Fibroblast of villous mesenchyme (primary cell): ENCODE results near the gene FAAP20. TPM values are rescaled to one million over a fixed set of nuclear protein-coding genes. Genes with fewer than 3 reads are reported as not detected.

Experiments
- DNase-seq: peaks from one replicate; pipeline ENCODE4 v3.0.0-alpha.2; 2010; ENCODE audit warnings: low read depth
- H3K4me3 ChIP-seq: 2 replicates; pipeline ENCODE4 v1.5.1; 2011; ENCODE audit warnings: low read depth, mild to moderate bottlenecking, low read length
- total RNA-seq: library from RNA; depleted of rRNA; stranded (reverse); fragments of >200 nt; gene quantifications from 2 replicates; pipeline ENCODE4 v1.2.3, GENCODE V29; 2012
- TF ChIP-seq, protein P1 (sequence below): IDR thresholded peaks from 2 replicates; pipeline ENCODE4 v1.5.1; 2012; ENCODE audit warnings: low read depth, mild to moderate bottlenecking, low read length; ENCODE audit not compliant: insufficient read depth

FAAP20 gene
- total RNA-seq, 1 donor, result 20.7 TPM

DNA sequence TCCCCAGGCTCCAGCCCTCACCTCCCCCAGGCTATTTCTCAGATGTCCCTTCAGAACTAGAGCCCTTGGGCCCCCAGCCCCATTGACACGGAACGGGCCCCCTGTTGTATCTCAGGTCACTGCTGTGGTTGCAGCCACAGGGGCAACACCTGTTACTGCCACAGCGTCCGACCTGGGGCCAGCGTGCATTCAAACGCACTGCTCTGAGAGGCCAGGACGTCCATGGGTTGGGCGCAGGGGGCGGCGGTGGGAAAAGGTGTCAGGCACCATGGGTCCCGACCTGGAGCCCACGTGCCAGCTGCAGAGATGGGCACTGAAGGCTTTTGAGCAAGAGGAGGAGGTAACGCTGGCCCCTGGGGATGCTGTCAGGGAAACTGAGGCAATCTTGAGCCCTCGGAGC is 13.3 kb downstream of the FAAP20 start:
- TF ChIP-seq, protein P1, sequence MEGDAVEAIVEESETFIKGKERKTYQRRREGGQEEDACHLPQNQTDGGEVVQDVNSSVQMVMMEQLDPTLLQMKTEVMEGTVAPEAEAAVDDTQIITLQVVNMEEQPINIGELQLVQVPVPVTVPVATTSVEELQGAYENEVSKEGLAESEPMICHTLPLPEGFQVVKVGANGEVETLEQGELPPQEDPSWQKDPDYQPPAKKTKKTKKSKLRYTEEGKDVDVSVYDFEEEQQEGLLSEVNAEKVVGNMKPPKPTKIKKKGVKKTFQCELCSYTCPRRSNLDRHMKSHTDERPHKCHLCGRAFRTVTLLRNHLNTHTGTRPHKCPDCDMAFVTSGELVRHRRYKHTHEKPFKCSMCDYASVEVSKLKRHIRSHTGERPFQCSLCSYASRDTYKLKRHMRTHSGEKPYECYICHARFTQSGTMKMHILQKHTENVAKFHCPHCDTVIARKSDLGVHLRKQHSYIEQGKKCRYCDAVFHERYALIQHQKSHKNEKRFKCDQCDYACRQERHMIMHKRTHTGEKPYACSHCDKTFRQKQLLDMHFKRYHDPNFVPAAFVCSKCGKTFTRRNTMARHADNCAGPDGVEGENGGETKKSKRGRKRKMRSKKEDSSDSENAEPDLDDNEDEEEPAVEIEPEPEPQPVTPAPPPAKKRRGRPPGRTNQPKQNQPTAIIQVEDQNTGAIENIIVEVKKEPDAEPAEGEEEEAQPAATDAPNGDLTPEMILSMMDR, result no peak
- no peak for DNase-seq
- H3K4me3 ChIP-seq, result no peak overlapping the region

DNA sequence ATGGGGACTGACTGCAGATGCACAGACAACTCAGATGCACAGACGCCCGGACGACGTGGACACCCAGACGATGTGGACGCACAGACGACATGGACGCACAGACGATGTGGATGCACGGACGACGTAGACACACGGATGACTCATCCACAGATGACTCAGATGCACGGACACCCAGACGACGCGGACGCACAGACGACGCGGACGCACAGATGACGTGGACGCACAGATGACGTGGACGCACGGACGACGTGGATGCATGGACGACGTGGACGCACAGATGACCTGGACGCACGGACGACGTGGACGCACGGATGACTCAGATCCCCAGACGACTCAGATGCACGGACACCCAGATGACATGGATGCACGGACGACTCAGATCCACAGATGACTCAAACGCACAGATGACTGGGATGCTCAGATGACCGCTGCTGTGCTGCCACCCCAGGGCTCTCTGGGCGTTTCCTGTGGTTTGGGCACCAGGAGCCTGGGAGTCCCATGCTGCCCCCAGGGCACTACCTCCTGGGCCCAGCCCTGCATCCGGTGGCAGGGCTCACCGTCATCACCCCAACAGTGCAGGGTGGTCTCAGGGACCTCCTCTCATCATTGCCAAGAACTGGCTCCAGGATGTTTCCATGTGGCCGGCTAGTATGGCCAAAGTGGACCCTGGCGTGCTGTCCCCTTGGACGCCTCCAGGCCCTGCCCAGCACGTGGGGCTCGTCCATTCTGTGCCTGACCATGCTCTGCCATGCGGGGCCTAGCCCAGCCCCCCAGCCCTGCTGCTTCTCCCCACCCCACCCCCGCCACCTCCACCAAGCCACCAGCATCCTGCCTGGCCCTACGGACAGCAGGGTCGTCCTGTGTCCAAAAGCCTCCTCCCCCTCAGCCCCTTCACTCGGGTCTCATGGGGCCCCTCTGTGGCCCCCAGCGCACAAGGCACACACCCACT is 14.0 kb downstream of the FAAP20 start:
- no peak overlapping the region for H3K4me3 ChIP-seq
- no peak for DNase-seq
- TF ChIP-seq, protein P1, result no peak

DNA sequence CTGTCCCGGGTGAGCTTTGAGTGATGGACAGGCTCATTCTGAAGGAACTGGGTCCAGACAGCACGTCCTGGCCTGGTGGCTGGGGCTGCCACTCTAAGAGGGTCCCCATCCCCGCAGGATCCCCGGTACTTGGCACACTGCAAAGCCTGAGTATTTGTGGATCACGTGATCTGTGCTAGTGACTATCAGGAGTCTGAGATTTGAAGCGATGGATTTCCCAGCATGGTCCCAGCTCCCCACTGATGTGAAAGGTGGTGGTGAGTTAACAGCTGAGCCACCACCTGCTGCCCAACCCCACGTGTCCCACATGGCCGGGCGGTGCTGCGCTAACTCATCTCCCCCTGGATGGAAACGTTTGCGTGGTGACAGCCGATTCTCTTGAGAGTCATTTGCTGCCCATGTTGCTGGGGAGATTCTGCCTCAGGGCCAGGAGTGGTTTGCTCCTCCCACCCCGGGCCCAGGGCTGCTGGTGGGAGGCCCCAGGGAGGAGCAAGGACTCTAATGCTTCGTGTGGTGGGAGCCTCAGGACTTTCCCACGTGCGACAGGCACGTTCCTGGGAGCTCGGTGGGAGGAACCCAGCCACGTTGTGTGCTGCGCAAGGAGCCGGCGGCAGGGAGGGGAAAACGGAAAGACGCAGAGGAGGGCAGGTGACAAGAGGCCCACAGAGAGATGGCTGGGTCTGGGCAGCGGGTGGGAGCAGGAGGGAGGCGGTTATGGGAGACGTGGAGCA is 15.1 kb downstream of the FAAP20 start:
- TF ChIP-seq, protein P1, result no peak
- DNase-seq, result no peak
- no peak overlapping the region for H3K4me3 ChIP-seq

DNA sequence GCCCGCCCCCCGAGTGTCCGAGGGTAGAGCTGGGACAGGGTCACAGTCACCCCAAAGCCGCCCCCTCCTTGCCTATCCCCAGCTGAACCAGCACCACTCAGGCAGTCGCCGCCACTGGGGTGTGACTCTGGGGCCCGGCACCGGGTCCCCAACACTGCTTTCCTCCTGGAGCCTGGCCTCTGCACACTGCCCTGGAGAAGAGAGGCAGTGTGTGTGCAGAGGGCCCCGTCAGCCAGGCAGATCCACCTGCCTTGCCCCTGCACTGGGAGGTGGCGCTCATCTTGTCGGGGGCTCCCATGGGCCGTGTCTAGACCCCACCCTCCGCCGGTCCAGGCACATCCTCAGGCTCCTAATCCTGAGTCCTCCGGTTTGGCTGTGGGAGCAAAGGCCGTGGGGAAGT is 15.7 kb downstream of the FAAP20 start:
- H3K4me3 ChIP-seq, result no peak overlapping the region
- no peak for DNase-seq
- TF ChIP-seq, protein P1, result no peak

DNA sequence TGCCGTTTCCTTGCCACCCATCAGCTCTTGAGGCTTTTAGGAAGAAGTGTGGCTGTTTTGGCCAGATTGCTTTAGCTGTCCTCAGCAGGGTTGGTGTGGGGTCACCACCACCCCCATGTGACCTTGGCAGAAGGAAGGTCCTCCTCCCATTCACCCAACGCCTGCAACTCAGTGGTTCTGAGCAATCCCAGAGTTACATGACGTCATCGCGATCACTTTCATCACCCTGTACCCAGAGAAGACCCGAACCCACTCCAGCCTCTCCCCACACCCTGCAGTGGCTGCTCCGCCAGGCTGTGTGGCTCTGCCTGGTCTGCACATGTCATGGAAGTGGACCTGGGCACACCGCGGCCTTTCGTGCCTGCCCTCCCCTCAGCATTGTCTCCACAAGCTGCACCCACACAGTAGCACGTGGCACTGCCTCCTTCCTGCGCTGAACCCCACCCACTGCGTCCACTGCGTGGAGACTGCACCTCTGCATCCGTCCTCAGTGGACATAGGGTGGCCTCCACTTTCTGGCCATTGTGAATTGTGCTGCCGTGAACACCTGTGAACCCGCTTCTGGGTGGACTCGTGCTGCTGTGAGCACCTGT is 16.5 kb downstream of the FAAP20 start:
- no peak overlapping the region for H3K4me3 ChIP-seq
- TF ChIP-seq, protein P1, result no peak

DNA sequence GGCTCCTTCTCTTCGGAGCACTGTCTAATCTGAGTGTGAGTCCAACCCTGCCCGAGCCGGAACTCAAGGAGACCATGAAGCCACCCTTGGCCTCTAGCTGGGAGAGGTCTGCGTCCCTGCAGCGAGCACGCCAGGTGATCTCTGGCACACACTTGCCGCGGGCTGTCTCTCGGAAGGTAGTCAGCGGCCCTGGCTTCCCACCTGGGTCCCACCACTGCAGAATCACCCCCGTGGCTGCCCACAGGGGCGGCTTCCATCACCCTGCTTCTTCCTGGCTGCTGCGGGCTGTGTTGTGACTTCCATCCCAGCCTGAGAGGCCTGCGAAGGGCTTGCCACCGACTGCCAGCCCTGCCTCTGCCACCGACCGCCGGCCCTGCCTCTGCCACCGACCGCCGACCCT is 17.0 kb downstream of the FAAP20 start:
- TF ChIP-seq, protein P1, result no peak
- DNase-seq, result no peak
- H3K4me3 ChIP-seq, result no peak overlapping the region

More for the DNA sequence above, 16.5 kb downstream of the FAAP20 start:
- DNase-seq, result no peak
